GM12865 (cell line): ENCODE data around the gene WWP2.

Source experiments
- DNase-seq: peaks from one replicate; pipeline ENCODE4 v3.0.0; 2010; ENCODE audit warnings: low read depth
- H3K4me3 ChIP-seq: 2 replicates; pipeline ENCODE4 v1.5.1; 2011; ENCODE audit warnings: mild to moderate bottlenecking, low read depth, low read length, control low read depth
- CTCF ChIP-seq: IDR thresholded peaks from 2 replicates; pipeline ENCODE4 v1.5.1; 2011; ENCODE audit warnings: low read length, control low read depth, low read depth, inconsistent platforms; ENCODE audit not compliant: insufficient read depth; ENCODE audit errors: missing control alignments

Gene WWP2

GRCh38 chr16:69858191-69859104, 96.3 kb downstream of the WWP2 start:
- TF ChIP-seq CTCF: no peak
- no peak overlapping the region for H3K4me3 ChIP-seq
- no peak for DNase-seq

- TF ChIP-seq CTCF: peak; percentile 38
- DNase-seq: peak; percentile 52
- H3K4me3 ChIP-seq: no peak overlapping the region
Observed at GRCh38 chr16:69859105-69859989, 97.2 kb downstream of the WWP2 start.

DNA sequence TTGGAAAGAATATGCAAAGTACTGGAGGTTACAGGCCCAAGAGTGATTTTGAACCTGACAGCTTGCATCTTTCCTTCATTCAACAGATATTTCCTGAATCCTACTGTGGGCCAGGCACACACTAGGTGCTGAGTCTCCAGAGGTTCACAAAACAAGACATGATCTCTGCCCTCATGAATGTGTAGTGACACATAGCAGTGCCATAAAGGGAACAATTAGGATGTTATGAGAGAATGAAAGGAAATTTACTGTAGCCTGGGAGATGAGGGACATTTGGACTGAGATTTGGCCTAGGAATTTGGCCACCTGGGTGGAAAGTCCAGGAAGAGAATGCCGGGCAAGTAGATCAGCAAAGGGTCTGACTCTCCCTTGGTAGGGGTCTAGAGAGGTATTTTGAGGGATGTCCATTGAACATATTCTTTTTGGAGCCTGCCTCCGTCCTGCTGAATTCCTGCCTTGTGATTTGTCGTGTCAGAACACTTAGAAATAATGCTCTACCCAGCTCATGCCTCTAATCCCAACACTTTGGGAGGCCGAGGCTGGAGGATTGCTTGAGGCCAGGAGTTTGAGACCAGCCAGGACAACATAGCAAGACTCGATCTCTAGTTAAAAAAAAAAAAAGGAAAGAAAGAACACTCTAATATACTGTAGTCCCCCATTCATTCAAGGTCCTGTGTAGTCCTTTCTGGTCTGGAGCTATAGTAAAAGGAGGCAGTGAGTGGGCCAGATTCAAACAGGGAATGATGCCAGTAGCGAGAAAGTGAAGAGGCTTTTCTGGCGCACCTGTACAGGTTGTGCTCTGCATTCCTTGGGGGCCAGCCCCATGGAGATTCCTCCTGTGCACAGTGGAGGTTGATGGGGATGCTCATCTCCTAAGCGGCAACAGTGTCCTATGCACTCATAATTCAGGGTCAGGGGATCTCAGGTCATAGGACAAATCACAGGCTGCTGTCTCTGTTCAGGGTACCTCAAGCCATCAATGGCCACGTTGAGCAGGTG, 98.4 kb downstream of the WWP2 start:
- DNase-seq: no peak
- no peak overlapping the region for H3K4me3 ChIP-seq
- TF ChIP-seq CTCF: no peak

GRCh38 chr16:69861292-69862030, 99.3 kb downstream of the WWP2 start:
- TF ChIP-seq CTCF: no peak
- DNase-seq: no peak
- no peak overlapping the region for H3K4me3 ChIP-seq

GRCh38 chr16:69863401-69864281, 101.5 kb downstream of the WWP2 start:
- no peak for TF ChIP-seq CTCF
- DNase-seq: no peak
- no peak overlapping the region for H3K4me3 ChIP-seq
